B cell (primary cell): Measurements from ENCODE around the gene GATA5.

Experiments used
- EZH2 ChIP-seq: IDR thresholded peaks from 2 replicates; pipeline ENCODE4 v1.6.1; 2012; ENCODE audit warnings: borderline replicate concordance, low read depth, mild to moderate bottlenecking, moderate library complexity, low read length; ENCODE audit not compliant: insufficient read depth, poor library complexity, severe bottlenecking
- TF ChIP-seq, protein P1 (sequence below): fragments of 200-600 bp; IDR thresholded peaks from one replicate; pipeline ENCODE4 v1.8.0; 2022; ENCODE audit warnings: antibody characterized with exemption, mild to moderate bottlenecking

DNA sequence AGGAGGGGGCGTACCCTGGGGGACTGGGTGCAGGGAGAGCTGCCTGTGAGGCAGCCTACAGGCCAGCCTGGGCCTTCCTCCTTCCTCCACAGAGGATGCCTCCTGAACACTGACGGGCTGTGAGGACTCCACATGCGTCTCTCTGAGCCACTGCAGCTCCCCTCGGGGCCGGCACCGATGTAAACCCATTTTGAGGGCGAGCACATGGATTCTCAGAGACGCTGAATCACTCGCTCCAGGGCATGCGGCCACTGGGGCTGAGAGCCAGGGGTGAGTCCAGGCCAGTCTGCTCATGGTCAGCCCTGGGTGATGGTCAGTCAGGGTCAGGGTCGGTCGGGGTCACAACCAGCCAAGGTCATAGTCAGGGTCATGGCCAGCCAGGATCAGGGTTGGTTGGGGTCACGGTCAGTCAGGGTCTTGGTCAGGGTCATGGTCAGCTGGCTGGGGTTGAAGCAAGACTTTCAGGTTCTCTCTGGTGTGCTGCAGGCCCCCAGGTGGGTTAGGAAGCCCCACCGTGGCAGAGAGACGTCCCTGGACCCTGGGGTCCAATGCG lies 33.7 kb downstream of the GATA5 start:
- TF ChIP-seq, protein P1, sequence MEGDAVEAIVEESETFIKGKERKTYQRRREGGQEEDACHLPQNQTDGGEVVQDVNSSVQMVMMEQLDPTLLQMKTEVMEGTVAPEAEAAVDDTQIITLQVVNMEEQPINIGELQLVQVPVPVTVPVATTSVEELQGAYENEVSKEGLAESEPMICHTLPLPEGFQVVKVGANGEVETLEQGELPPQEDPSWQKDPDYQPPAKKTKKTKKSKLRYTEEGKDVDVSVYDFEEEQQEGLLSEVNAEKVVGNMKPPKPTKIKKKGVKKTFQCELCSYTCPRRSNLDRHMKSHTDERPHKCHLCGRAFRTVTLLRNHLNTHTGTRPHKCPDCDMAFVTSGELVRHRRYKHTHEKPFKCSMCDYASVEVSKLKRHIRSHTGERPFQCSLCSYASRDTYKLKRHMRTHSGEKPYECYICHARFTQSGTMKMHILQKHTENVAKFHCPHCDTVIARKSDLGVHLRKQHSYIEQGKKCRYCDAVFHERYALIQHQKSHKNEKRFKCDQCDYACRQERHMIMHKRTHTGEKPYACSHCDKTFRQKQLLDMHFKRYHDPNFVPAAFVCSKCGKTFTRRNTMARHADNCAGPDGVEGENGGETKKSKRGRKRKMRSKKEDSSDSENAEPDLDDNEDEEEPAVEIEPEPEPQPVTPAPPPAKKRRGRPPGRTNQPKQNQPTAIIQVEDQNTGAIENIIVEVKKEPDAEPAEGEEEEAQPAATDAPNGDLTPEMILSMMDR, result no peak
- TF ChIP-seq EZH2, result no peak
